Left lung (tissue), 10 donors: ENCODE measurements around the gene CFAP221. TPM values are rescaled to one million over a fixed set of nuclear protein-coding genes. Genes with fewer than 3 reads are reported as not detected.
A peak's percentile ranks its signal among the peaks of the same experiment; 100 is the strongest.
"Not testable (repeated sequence)": the region's sequence is repeated elsewhere in the genome, so short reads cannot be mapped to it uniquely, and the experiment has no call there.

ENCODE experiments used
- ATAC-seq: fragments of 200-7000 bp; cut with Tn5 transposase; one replicate; pipeline ENCODE4 v1.9.1; 2020; ENCODE audit warnings: moderate library complexity
- DNase-seq, 4 donors: peaks; one replicate each; pipeline ENCODE4 v3.0.0-alpha.2; 2013 to 2020
- H3K27ac ChIP-seq, 2 donors: fragments of 200-600 bp; sonication (generic) in 1 of 2; one replicate each; pipeline versions ENCODE4 v1.5.0 to v1.8.0; 2020 to 2021
- H3K27me3 ChIP-seq, 2 donors: fragments of 200-600 bp; sonication (generic) in 1 of 2; one replicate each; pipeline versions ENCODE4 v1.5.0 to v1.8.0; 2020 to 2021
- H3K36me3 ChIP-seq, 2 donors: fragments of 200-600 bp; sonication (generic) in 1 of 2; one replicate each; pipeline versions ENCODE4 v1.5.0 to v1.8.0; 2020 to 2021
- H3K4me1 ChIP-seq, 2 donors: fragments of 200-600 bp; one replicate each; pipeline ENCODE4 v1.8.0; 2021
- H3K4me3 ChIP-seq, 2 donors: fragments of 200-600 bp; sonication (generic) in 1 of 2; one replicate each; pipeline versions ENCODE4 v1.5.0 to v1.8.0; 2020 to 2021; ENCODE audit warnings: mild to moderate bottlenecking in 1 of 2
- H3K9me3 ChIP-seq, 2 donors: fragments of 200-600 bp; sonication (generic) in 1 of 2; one replicate each; pipeline versions ENCODE4 v1.5.0 to v1.8.0; 2020 to 2021
- CTCF ChIP-seq, 2 donors: fragments of 200-600 bp; sonication (generic) in 1 of 2; IDR thresholded peaks; one replicate each; pipeline versions ENCODE4 v1.5.0 to v1.8.0; 2021; ENCODE audit warnings: antibody characterized with exemption in 2 of 2
- intact Hi-C, 2 donors: fragments of 100-400 bp; cut with DNase I; formaldehyde crosslinking; loops; one replicate each; pipeline versions ENCODE4 v1.11.2 to v1.14.2; 2022
- polyA plus RNA-seq, 6 donors: library from polyadenylated mRNA; unstranded; fragments of 120-200 nt; gene quantifications; one replicate each; pipeline ENCODE4 v1.2.1, GENCODE V29; 2013; ENCODE audit not compliant: insufficient read length in 6 of 6
- total RNA-seq, 2 donors: library from RNA; stranded (reverse); fragmentation: NEBNext Ultra II Directional; extraction: Animal tissue kit (Norgen Biotek cat#: 25700); gene quantifications; one replicate each; pipeline ENCODE4 v1.2.1, GENCODE V29; 2021
- donor health status: DM: no; HTN: yes; CAD: no.
- donor health status: DM: no; HTN: no; CAD: no.

Gene CFAP221
- total and polyA plus RNA-seq, 8 donors: 10.6 to 20.8 (median 16.7) TPM

- H3K27ac ChIP-seq: no peak overlapping the region
- no peak for TF ChIP-seq CTCF (IDR thresholded peaks at IDR 0.05)
- DNase-seq: no peak
- H3K4me1 ChIP-seq: no peaks in the 10 kb centered on the region
- no peak overlapping the region for H3K4me3 ChIP-seq
- intact Hi-C loops: no loop called here
- no peak for ATAC-seq
- H3K36me3 ChIP-seq: no peaks in the 10 kb centered on the region
- H3K9me3 ChIP-seq: no peaks in the 10 kb centered on the region
- H3K27me3 ChIP-seq: no peaks in the 10 kb centered on the region
These were observed 60.8 kb downstream of the CFAP221 start for GRCh38 chr2:119605096-119605495.

GRCh38 chr2:119606674-119607073, 62.4 kb downstream of the CFAP221 start:
- Histone ChIP-seq H3K27ac (no peak overlapping the region), H3K4me1 (no peaks in the 10 kb centered on the region), H3K4me3 (no peak overlapping the region), H3K36me3 (no peaks in the 10 kb centered on the region), H3K27me3 (no peaks in the 10 kb centered on the region), H3K9me3 (peaks cover 0 to 2% of the 10 kb centered on the region in 2 donors)
- intact Hi-C loops: no loop called here
- ATAC-seq (peak; percentile 62), DNase-seq (no peak)
- TF ChIP-seq CTCF (IDR thresholded peaks at IDR 0.05): no peak

- DNase-seq: no peak
- H3K27ac ChIP-seq: no peak overlapping the region
- no peaks in the 10 kb centered on the region for H3K4me1 ChIP-seq
- ATAC-seq: no peak
- no peak for TF ChIP-seq CTCF (IDR thresholded peaks at IDR 0.05)
- H3K9me3 ChIP-seq: peaks cover 0 to 12% of the 10 kb centered on the region in 2 donors
- intact Hi-C loops: no loop called here
- H3K36me3 ChIP-seq: no peaks in the 10 kb centered on the region
- H3K4me3 ChIP-seq: no peak overlapping the region
- H3K27me3 ChIP-seq: no peaks in the 10 kb centered on the region
These were observed 64.3 kb downstream of the CFAP221 start for GRCh38 chr2:119608553-119608952.

- TF ChIP-seq CTCF (IDR thresholded peaks at IDR 0.05): no peak
- no peak overlapping the region for H3K4me3 ChIP-seq
- no peaks in the 10 kb centered on the region for H3K36me3 ChIP-seq
- intact Hi-C loops: no loop called here
- ATAC-seq (no peak), DNase-seq (no peak)
- no peak overlapping the region for H3K27ac ChIP-seq
- no peaks in the 10 kb centered on the region for H3K27me3 ChIP-seq
- no peaks in the 10 kb centered on the region for H3K4me1 ChIP-seq
- peaks cover 0 to 20% of the 10 kb centered on the region in 2 donors for H3K9me3 ChIP-seq
These were observed 65.1 kb downstream of the CFAP221 start for GRCh38 chr2:119609337-119609736.

GRCh38 chr2:119614140-119614539, 69.9 kb downstream of the CFAP221 start:
- ATAC-seq, H3K27ac ChIP-seq, DNase-seq, H3K4me1 ChIP-seq, H3K36me3 ChIP-seq, H3K27me3 ChIP-seq, H3K4me3 ChIP-seq, intact Hi-C loops: not testable (repeated sequence)
- peaks cover 0 to 28% of the 10 kb centered on the region in 2 donors for H3K9me3 ChIP-seq

- no peaks in the 10 kb centered on the region for H3K4me1 ChIP-seq
- no peak overlapping the region for H3K27ac ChIP-seq
- DNase-seq: no peak
- H3K27me3 ChIP-seq: no peaks in the 10 kb centered on the region
- intact Hi-C loops: no loop called here
- H3K4me3 ChIP-seq: no peak overlapping the region
- peaks cover 0 to 28% of the 10 kb centered on the region in 2 donors for H3K9me3 ChIP-seq
- TF ChIP-seq CTCF (IDR thresholded peaks at IDR 0.05): no peak
- H3K36me3 ChIP-seq: no peaks in the 10 kb centered on the region
- ATAC-seq: no peak
These were observed 72.2 kb downstream of the CFAP221 start for GRCh38 chr2:119616421-119616820.
